ENCODE measurements around the gene ACTR8. TPM values are rescaled to one million over a fixed set of nuclear protein-coding genes. Genes with fewer than 3 reads are reported as not detected.

The ACTR8 gene
- total and polyA plus RNA-seq, 2 of the 4 experiments (the other 2 are of a cell fraction) = 20.3 to 31.4 TPM

- Histone ChIP-seq H3K9ac (ENCODE audit: low read depth, low read length) (no peak overlapping the region), H4K5ac (ENCODE audit: low read depth, low read length) (no peak overlapping the region), H2BK5ac (ENCODE audit: low read depth, low read length, poor library complexity, severe bottlenecking) (no peak overlapping the region), H3K79me1 (ENCODE audit: low read depth in 1 of 2, low read length in 2 of 2) (no peaks in the 10 kb centered on the region), H3K27ac (ENCODE audit: insufficient read depth, low read length) (no peak overlapping the region), H2BK15ac (ENCODE audit: low read depth, low read length) (no peak overlapping the region), H4K8ac (ENCODE audit: low read depth in 2 of 2, low read length in 2 of 2) (no peak overlapping the region), H3K23ac (ENCODE audit: low read depth, low read length) (no peak overlapping the region), H4K91ac (ENCODE audit: insufficient read depth, low read depth, low read length) (no peak overlapping the region), H3K4ac (ENCODE audit: low read depth, low read length) (no peak overlapping the region), H2BK120ac (ENCODE audit: low read depth, low read length) (no peak overlapping the region), H3K9me1 (ENCODE audit: insufficient read depth, low read length) (no peaks in the 10 kb centered on the region), H3K4me2 (ENCODE audit: low read depth, low read length) (no peak overlapping the region), H2AK9ac (replicated peaks; ENCODE audit: low read depth, low read length, poor library complexity) (no peak overlapping the region), H3K56ac (ENCODE audit: extremely low read depth, insufficient read depth, low read length) (no peak overlapping the region), H2AK5ac (ENCODE audit: low read depth, low read length) (no peak overlapping the region), H3K4me3 (ENCODE audit: insufficient read depth, low read depth, low read length) (no peak overlapping the region), H3K9me3 (ENCODE audit: control insufficient read depth, insufficient read depth, low read length) (no peaks in the 10 kb centered on the region), H3K36me3 (ENCODE audit: control insufficient read depth, insufficient read depth, low read length) (no peaks in the 10 kb centered on the region), H3K4me1 (ENCODE audit: control insufficient read depth, insufficient read depth, low read length) (no peaks in the 10 kb centered on the region), H3K27me3 (ENCODE audit: control insufficient read depth, insufficient read depth, low read length) (no peaks in the 10 kb centered on the region; the same call in 1 of the 2 replicates), H4K20me1 (ENCODE audit: insufficient read depth, low read length) (no peaks in the 10 kb centered on the region), H3K18ac (ENCODE audit: low read depth, low read length) (no peak overlapping the region), H2AFZ (replicated peaks; ENCODE audit: low read length, poor library complexity) (no peak overlapping the region), H2BK20ac (ENCODE audit: low read depth, low read length) (no peak overlapping the region), H3K14ac (replicated peaks; ENCODE audit: low read depth, low read length) (no peak overlapping the region)
- intact Hi-C loops (cut with micrococcal nuclease) (no loop called here), in situ Hi-C loops (cut with MboI; ENCODE audit: low sequenced_read_pairs) (no loop called here), dilution Hi-C loops (cut with HindIII; ENCODE audit: low sequenced_read_pairs, unreplicated experiment) (no loop called here)
- 78% methylated on average over 4 of the region's 6 CpGs; no CpG with 5 or more reads in 1 of the 2 experiments for WGBS, 2 experiments (ENCODE audit: extremely low coverage in 2 of 2, insufficient read length in 1 of 2)
- ChIA-PET CTCF (no interaction called here), POLR2A (ENCODE audit: unreplicated experiment) (no interaction called here)
- DNase-seq (no peak), ATAC-seq (ENCODE audit: low read depth) (no peak)
- no TSS peak for BruUV-seq (replicated peaks)
- TF ChIP-seq NFE2L2 (IDR thresholded peaks at IDR 0.05; ENCODE audit: low read depth, low read length) (no peak), FOS (IDR thresholded peaks at IDR 0.05; ENCODE audit: low read depth, low read length) (no peak), BHLHE40 (IDR thresholded peaks at IDR 0.05; ENCODE audit: low read depth, low read length) (no peak), SMC3 (IDR thresholded peaks at IDR 0.05; ENCODE audit: low read depth, low read length) (no peak), RCOR1 (IDR thresholded peaks at IDR 0.05; ENCODE audit: insufficient replicate concordance, low read length) (no peak), CHD1 (IDR thresholded peaks at IDR 0.05; ENCODE audit: low read depth, low read length) (no peak), CEBPB (IDR thresholded peaks at IDR 0.05; ENCODE audit: low read depth, low read length) (no peak), MAZ (IDR thresholded peaks at IDR 0.05; ENCODE audit: borderline replicate concordance, low read depth, low read length) (no peak), CTCF (conservative IDR thresholded peaks at IDR 0.05; ENCODE audit: low read depth, low read length) (no peak), POLR2A (IDR thresholded peaks at IDR 0.05; ENCODE audit: low read depth, low read length) (no peak), MXI1 (IDR thresholded peaks at IDR 0.05; ENCODE audit: borderline replicate concordance, low read depth, low read length) (no peak), RFX5 (IDR thresholded peaks at IDR 0.05; ENCODE audit: low read depth, low read length) (no peak), USF2 (IDR thresholded peaks at IDR 0.05; ENCODE audit: low read depth, low read length) (no peak), MAFK (IDR thresholded peaks at IDR 0.05; ENCODE audit: low read depth, low read length) (no peak), ELK1 (IDR thresholded peaks at IDR 0.05; ENCODE audit: borderline replicate concordance, low read depth, low read length) (no peak), RAD21 (IDR thresholded peaks at IDR 0.05; ENCODE audit: low read length) (no peak)
Observed at GRCh38 chr3:53834429-53835095, 47.4 kb downstream of the ACTR8 start.
